HepG2 (cell line): ENCODE measurements around the gene CPAMD8. TPM values are rescaled to one million over a fixed set of nuclear protein-coding genes. Genes with fewer than 3 reads are reported as not detected.

Experiments
- ATAC-seq: fragments of 200-7000 bp; cut with Tn5 transposase; 3 replicates; pipeline ENCODE4 v1.9.1; 2020; ENCODE audit warnings: mild to moderate bottlenecking, moderate library complexity
- BruUV-seq: library from RNA; stranded (reverse); fragments of 400-500 nt; replicated peaks from 2 replicates; lab custom pipeline; 2021; lab: Mats Ljungman, UMichigan
- CTCF ChIA-PET: fragments of 300-600 bp; formaldehyde crosslinking; extraction: SDS; loops from one replicate; lab custom pipeline; 2021; ENCODE audit warnings: low total read pairs, inconsistent platforms, low intra/inter-chr PET ratio; lab: Yijun Ruan, JAX
- POLR2A ChIA-PET: fragments of 350-600 bp; sonication (Branson Sonifier 250); formaldehyde crosslinking; loops from one replicate; lab custom pipeline; 2020; ENCODE audit warnings: antibody characterized with exemption, inconsistent platforms; lab: Yijun Ruan, JAX
- DNase-seq: peaks from one replicate; pipeline ENCODE4 v3.0.0-alpha.2; 2015; ENCODE audit warnings: low spot score
- FAIRE-seq: peaks from 3 replicates; lab custom pipeline; 2011; peaks lifted over from hg19 to GRCh38; lab: Jason Lieb, UNC
- H2AFZ ChIP-seq: one replicate; pipeline ENCODE4 v1.6.1; 2011; ENCODE audit warnings: low read length, inconsistent platforms
- H3K27ac ChIP-seq: fragments of 300-600 bp; 3 replicates; pipeline ENCODE4 v1.8.0; 2011; ENCODE audit warnings: mixed run types, mild to moderate bottlenecking, mixed read lengths, low read length, inconsistent platforms; ENCODE audit not compliant: insufficient read depth; ENCODE audit errors: extremely low read length
- H3K27me3 ChIP-seq, 2 experiments: fragments of 200-600 bp in 1 of 2; 2 replicates in 1 of 2; 3 replicates in 1 of 2; pipeline versions ENCODE4 v1.6.0 to v1.8.0; 2011; ENCODE audit warnings: low read length in 2 of 2, mild to moderate bottlenecking in 2 of 2, moderate library complexity in 2 of 2, inconsistent platforms in 1 of 2; ENCODE audit not compliant: insufficient read depth in 2 of 2, control insufficient read depth in 1 of 2
- H3K36me3 ChIP-seq, 2 experiments: fragments of 200-600 bp in 1 of 2; replicated peaks in 1 of 2; 2 replicates in 1 of 2; 3 replicates in 1 of 2; pipeline versions ENCODE4 v1.5.1 to v1.8.0; 2011; ENCODE audit warnings: low read length in 2 of 2, inconsistent platforms in 1 of 2; ENCODE audit not compliant: insufficient read depth in 2 of 2, control insufficient read depth in 1 of 2
- H3K4me1 ChIP-seq: 2 replicates; pipeline ENCODE4 v1.5.1; 2012; ENCODE audit warnings: low read length, inconsistent platforms; ENCODE audit not compliant: insufficient read depth
- H3K4me2 ChIP-seq: 2 replicates; pipeline ENCODE4 v1.6.0; 2011; ENCODE audit warnings: low read depth, low read length, inconsistent platforms
- H3K4me3 ChIP-seq, 3 experiments: fragments of 200-600 bp in 1 of 3; sonication (generic), shearing (Covaris generic) in 1 of 3; replicated peaks in 1 of 3; 2 replicates each; pipeline ENCODE4 v1.5.1; 2011 to 2016; ENCODE audit warnings: low read length in 3 of 3, inconsistent platforms in 2 of 3, low read depth in 2 of 3, mild to moderate bottlenecking in 2 of 3, control low read depth in 1 of 3, mixed read lengths in 1 of 3; ENCODE audit not compliant: insufficient read depth in 1 of 3
- H3K79me2 ChIP-seq: one replicate; pipeline ENCODE4 v1.6.1; 2011; ENCODE audit warnings: low read length, inconsistent platforms; ENCODE audit not compliant: insufficient read depth
- H3K9ac ChIP-seq: 2 replicates; pipeline ENCODE4 v1.6.0; 2011; ENCODE audit warnings: mild to moderate bottlenecking, low read depth, low read length, inconsistent platforms; ENCODE audit not compliant: insufficient read depth
- H3K9me3 ChIP-seq: 2 replicates; pipeline ENCODE4 v1.5.1; 2012; ENCODE audit warnings: mild to moderate bottlenecking, low read length
- H4K20me1 ChIP-seq: 2 replicates; pipeline ENCODE4 v1.6.0; 2011; ENCODE audit warnings: inconsistent platforms, mild to moderate bottlenecking, low read length, moderate library complexity; ENCODE audit not compliant: insufficient read depth
- ATF7-NPFF ChIP-seq: sonication (generic); formaldehyde crosslinking; IDR thresholded peaks from 2 replicates; pipeline ENCODE4 v1.8.1; 2023; ENCODE audit warnings: mild to moderate bottlenecking, low read depth, missing genetic modification reagents, moderate library complexity
- SNAPC5 ChIP-seq: sonication (generic); formaldehyde crosslinking; IDR thresholded peaks from 2 replicates; pipeline ENCODE4 v1.8.1; 2023; ENCODE audit warnings: mild to moderate bottlenecking, missing genetic modification reagents, borderline replicate concordance
- XRCC5 ChIP-seq: fragments of 200-400 bp; formaldehyde crosslinking; optimal IDR thresholded peaks from 2 replicates; pipeline ENCODE3; 2017; ENCODE audit warnings: mild to moderate bottlenecking, low read length
- ZFP91 ChIP-seq: sonication (generic); formaldehyde crosslinking; IDR thresholded peaks from 2 replicates; pipeline ENCODE4 v1.9.0; 2022; ENCODE audit warnings: missing genetic modification reagents, mild to moderate bottlenecking, borderline replicate concordance
- ZNF792 ChIP-seq: IDR thresholded peaks from 2 replicates; pipeline ENCODE4 v1.6.1; 2016
- WGBS: methylation state at CpG from one replicate; pipeline ENCODE4 v1.1.6; 2017; ENCODE audit warnings: low lambda C conversion rate; 5-methylcytosine and 5-hydroxymethylcytosine counted together
- in situ Hi-C: cut with HindIII; loops from 2 replicates; pipeline ENCODE4 v1.10.0; 2017; ENCODE audit warnings: low pct_unique_long_range_greater_than_20kb; ENCODE audit not compliant: extremely low pct_ligation_motif_present
- intact Hi-C: fragments of 100-400 bp; cut with micrococcal nuclease; formaldehyde crosslinking; loops from one replicate; pipeline ENCODE4 v1.10.0; 2022; ENCODE audit not compliant: unreplicated experiment
- polyA plus RNA-seq, 8 experiments: library from polyadenylated mRNA; depleted of rRNA in 3 of 8; stranded (reverse) in 7 of 8; unstranded in 1 of 8; fragments of >200 nt; fragmentation: Illumina TruSeq in 4 of 8; extraction: Trizol in 4 of 8; gene quantifications; 2 replicates each; pipeline versions ENCODE4 v1.2.1 to v1.2.3, GENCODE V29; 2011 to 2016; ENCODE audit warnings: low read depth in 4 of 8, missing spikeins in 1 of 8, mixed read lengths in 1 of 8; ENCODE audit not compliant: insufficient read depth in 1 of 8
- total RNA-seq, 5 experiments: library from RNA; depleted of rRNA; stranded (reverse); fragments of >200 nt; fragmentation: Illumina TruSeq; extraction: Trizol; gene quantifications; 2 replicates each; pipeline ENCODE4 v1.2.3, GENCODE V29; 2016; ENCODE audit warnings: low read depth in 1 of 5

The CPAMD8 gene
- total and polyA plus RNA-seq, 2 of the 13 experiments (the other 11 are each of a cell fraction or from before 2014, with no cell fraction given) = 0.29 to 0.34 TPM

GRCh38 chr19:17061691-17062090 lies 35.1 kb upstream of the CPAMD8 start (continued):
- TF ChIP-seq ATF7-NPFF (CRISPR knock-in tag) = no peak

GRCh38 chr19:17061205-17061604 lies 34.6 kb upstream of the CPAMD8 start:
- CTCF ChIA-PET = no interaction called here
- intact Hi-C loops = no loop called here
- POLR2A ChIA-PET = no interaction called here

More at GRCh38 chr19:17061205-17061604, 34.6 kb upstream of the CPAMD8 start:
- H3K4me1 ChIP-seq = no peaks in the 10 kb centered on the region
- H3K27me3 ChIP-seq = no peaks in the 10 kb centered on the region
- peaks cover 4% of the 10 kb centered on the region; the same call in 1 of the 2 replicates for H3K9me3 ChIP-seq
- no peaks in the 10 kb centered on the region; the same call in 1 of the 2 replicates for H4K20me1 ChIP-seq
- FAIRE-seq = no peak
- DNase-seq = no peak
- TF ChIP-seq SNAPC5 (CRISPR knock-in tag) = no peak
- TF ChIP-seq ZNF792 (CRISPR knock-in tag) = no peak
- TF ChIP-seq XRCC5 = no peak
- no peak for TF ChIP-seq ZFP91 (CRISPR knock-in tag)
- TF ChIP-seq, all 625 proteins: peak for 0
- BruUV-seq = no TSS peak
- peaks cover 19 to 50% of the 10 kb centered on the region in 2 experiments; a peak in 4 of 5 replicates for H3K36me3 ChIP-seq
- ATAC-seq = no peak
- no peak overlapping the region for H3K4me3 ChIP-seq
- in situ Hi-C loops = no loop called here
- no peak overlapping the region for H2AFZ ChIP-seq
- peaks cover 15% of the 10 kb centered on the region for H3K79me2 ChIP-seq
- H3K9ac ChIP-seq = no peak overlapping the region
- no peak overlapping the region for H3K4me2 ChIP-seq
- WGBS = 99% methylated on average over 3 of the region's 3 CpGs
- H3K27ac ChIP-seq = no peak overlapping the region
